Neural progenitor cell (in vitro differentiated cells): Measurements from ENCODE around the gene COL4A5. TPM values are rescaled to one million over a fixed set of nuclear protein-coding genes. Genes with fewer than 3 reads are reported as not detected.

Experiments
- DNase-seq: peaks from one replicate; pipeline ENCODE4 v3.0.0-alpha.2; 2016; ENCODE audit warnings: low spot score
- H2AFZ ChIP-seq: fragments of 200-600 bp; sonication (generic); replicated peaks from 2 replicates; pipeline ENCODE4 v1.6.1; 2016; ENCODE audit warnings: antibody characterized with exemption
- H3F3A ChIP-seq: fragments of 200-600 bp; sonication (generic); 2 replicates; pipeline ENCODE4 v1.6.1; 2016; ENCODE audit warnings: antibody characterized with exemption, low read depth
- H3K27ac ChIP-seq: fragments of 200-600 bp; sonication (generic); 2 replicates; pipeline ENCODE4 v1.5.1; 2016; ENCODE audit warnings: mild to moderate bottlenecking
- H3K27me3 ChIP-seq: fragments of 200-600 bp; sonication (generic); 2 replicates; pipeline ENCODE4 v1.6.1; 2016; ENCODE audit warnings: mild to moderate bottlenecking, moderate library complexity
- H3K36me3 ChIP-seq: fragments of 200-600 bp; sonication (generic); 2 replicates; pipeline ENCODE4 v1.5.1; 2016
- H3K4me1 ChIP-seq: fragments of 200-600 bp; sonication (generic); 2 replicates; pipeline ENCODE4 v1.6.1; 2016; ENCODE audit warnings: mixed run types
- H3K4me2 ChIP-seq: fragments of 200-600 bp; sonication (generic); 2 replicates; pipeline ENCODE4 v1.6.1; 2016
- H3K4me3 ChIP-seq: fragments of 200-600 bp; sonication (generic); 2 replicates; pipeline ENCODE4 v1.5.1; 2016
- H3K79me2 ChIP-seq: fragments of 200-600 bp; sonication (generic); 2 replicates; pipeline ENCODE4 v1.6.1; 2016; ENCODE audit warnings: low read depth
- H3K9ac ChIP-seq: fragments of 200-600 bp; sonication (generic); 2 replicates; pipeline ENCODE4 v1.6.1; 2016
- H3K9me3 ChIP-seq: fragments of 200-600 bp; sonication (generic); 2 replicates; pipeline ENCODE4 v1.5.1; 2016; ENCODE audit warnings: low read depth
- H4K20me1 ChIP-seq: fragments of 200-600 bp; sonication (generic); 2 replicates; pipeline ENCODE4 v1.6.1; 2016; ENCODE audit warnings: low read depth
- H3K27ac Mint-ChIP-seq: 3 replicates; pipeline ENCODE4 v1.8.0; 2021; ENCODE audit warnings: mixed read lengths
- H3K27me3 Mint-ChIP-seq: 2 replicates; pipeline ENCODE4 v1.8.0; 2022; ENCODE audit warnings: low read depth, mild to moderate bottlenecking, inconsistent platforms, moderate library complexity, mixed read lengths; ENCODE audit not compliant: insufficient read depth
- H3K36me3 Mint-ChIP-seq: 3 replicates; pipeline ENCODE4 v1.8.0; 2021; ENCODE audit warnings: mixed read lengths
- H3K4me1 Mint-ChIP-seq: 3 replicates; pipeline ENCODE4 v1.8.0; 2021; ENCODE audit warnings: mixed read lengths
- H3K4me3 Mint-ChIP-seq: 3 replicates; pipeline ENCODE4 v1.8.0; 2021; ENCODE audit warnings: mild to moderate bottlenecking, moderate library complexity, mixed read lengths
- H3K9me3 Mint-ChIP-seq: 3 replicates; pipeline ENCODE4 v1.8.0; 2020; ENCODE audit warnings: mixed read lengths
- EZH2 ChIP-seq: fragments of 200-600 bp; sonication (generic); IDR thresholded peaks from 2 replicates; pipeline ENCODE4 v1.6.1; 2017; ENCODE audit warnings: antibody characterized with exemption, mild to moderate bottlenecking, moderate library complexity
- EZH2phosphoT487 ChIP-seq: fragments of 200-600 bp; sonication (generic); IDR thresholded peaks from 2 replicates; pipeline ENCODE4 v1.6.1; 2017; ENCODE audit warnings: antibody characterized with exemption
- total RNA-seq: library from RNA; depleted of rRNA; stranded (reverse); fragments of >200 nt; gene quantifications from 2 replicates; pipeline ENCODE4 v1.2.3, GENCODE V29; 2015; ENCODE audit warnings: low replicate concordance
- TF ChIP-seq, protein P1 (sequence below): fragments of 200-600 bp; sonication (generic); IDR thresholded peaks from 2 replicates; pipeline ENCODE4 v1.5.1; 2017; ENCODE audit warnings: antibody characterized with exemption, mild to moderate bottlenecking

Gene COL4A5
- total RNA-seq, 1 donor from 2014 or later: 115 TPM

DNA sequence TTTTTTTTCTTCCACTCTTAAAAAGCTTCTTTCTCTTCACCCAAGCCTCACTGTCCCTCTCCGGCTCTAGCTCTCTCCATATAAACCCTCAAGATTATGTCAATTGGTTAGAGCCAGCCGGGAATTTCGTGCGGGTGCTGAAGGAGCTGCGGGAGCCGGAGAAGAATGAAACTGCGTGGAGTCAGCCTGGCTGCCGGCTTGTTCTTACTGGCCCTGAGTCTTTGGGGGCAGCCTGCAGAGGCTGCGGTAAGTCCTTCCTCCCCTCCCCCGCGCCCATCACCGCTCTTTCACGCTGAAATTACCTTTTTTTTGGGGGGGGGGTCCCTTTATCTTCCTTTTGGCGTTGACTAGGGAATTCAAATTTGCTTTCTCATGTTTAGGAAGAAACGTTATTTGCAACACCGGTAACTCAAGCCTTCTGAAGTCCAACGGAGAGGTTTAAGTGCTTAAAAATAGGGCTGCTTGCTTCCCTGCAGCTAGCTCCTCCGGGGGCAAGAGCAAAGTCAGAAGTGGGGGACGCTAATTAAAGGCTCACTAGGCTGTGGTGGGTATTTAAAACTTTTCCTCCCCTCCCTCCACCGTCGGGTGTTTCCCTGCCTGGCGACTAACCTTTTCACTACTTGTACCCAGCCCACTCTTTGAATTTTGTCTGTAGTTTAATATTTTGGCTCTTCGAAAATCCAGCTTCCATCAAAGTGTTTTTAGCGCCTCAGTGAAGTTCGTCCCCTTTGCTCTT lies 491 bp downstream of the COL4A5 start:
- Histone ChIP-seq H3K4me2 (peak overlapping the region; percentile 91), H3K4me3 (peak overlapping the region; percentile 84), H3K27ac (peak overlapping the region; percentile 82), H2AFZ (peak overlapping the region; percentile 98), H3K79me2 (peaks cover 75% of the 10 kb centered on the region), H3K9ac (peak overlapping the region; percentile 48), H3K4me1 (peaks cover 28% of the 10 kb centered on the region), H3K9me3 (peaks cover 9% of the 10 kb centered on the region), H3F3A (peaks cover 30% of the 10 kb centered on the region), H4K20me1 (no peaks in the 10 kb centered on the region), H3K36me3 (peaks cover 10% of the 10 kb centered on the region), H3K27me3 (no peaks in the 10 kb centered on the region)
- Mint-ChIP-seq H3K4me3 (peak overlapping the region; percentile 100), H3K36me3 (peaks cover 21% of the 10 kb centered on the region), H3K27me3 (peaks cover 5% of the 10 kb centered on the region), H3K9me3 (peaks cover 10% of the 10 kb centered on the region), H3K4me1 (peaks cover 41% of the 10 kb centered on the region), H3K27ac (peak overlapping the region; percentile 100)
- TF ChIP-seq EZH2: no peak
- no peak for TF ChIP-seq EZH2phosphoT487
- TF ChIP-seq, protein P1, sequence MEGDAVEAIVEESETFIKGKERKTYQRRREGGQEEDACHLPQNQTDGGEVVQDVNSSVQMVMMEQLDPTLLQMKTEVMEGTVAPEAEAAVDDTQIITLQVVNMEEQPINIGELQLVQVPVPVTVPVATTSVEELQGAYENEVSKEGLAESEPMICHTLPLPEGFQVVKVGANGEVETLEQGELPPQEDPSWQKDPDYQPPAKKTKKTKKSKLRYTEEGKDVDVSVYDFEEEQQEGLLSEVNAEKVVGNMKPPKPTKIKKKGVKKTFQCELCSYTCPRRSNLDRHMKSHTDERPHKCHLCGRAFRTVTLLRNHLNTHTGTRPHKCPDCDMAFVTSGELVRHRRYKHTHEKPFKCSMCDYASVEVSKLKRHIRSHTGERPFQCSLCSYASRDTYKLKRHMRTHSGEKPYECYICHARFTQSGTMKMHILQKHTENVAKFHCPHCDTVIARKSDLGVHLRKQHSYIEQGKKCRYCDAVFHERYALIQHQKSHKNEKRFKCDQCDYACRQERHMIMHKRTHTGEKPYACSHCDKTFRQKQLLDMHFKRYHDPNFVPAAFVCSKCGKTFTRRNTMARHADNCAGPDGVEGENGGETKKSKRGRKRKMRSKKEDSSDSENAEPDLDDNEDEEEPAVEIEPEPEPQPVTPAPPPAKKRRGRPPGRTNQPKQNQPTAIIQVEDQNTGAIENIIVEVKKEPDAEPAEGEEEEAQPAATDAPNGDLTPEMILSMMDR: no peak
- DNase-seq: peak; percentile 64

DNA sequence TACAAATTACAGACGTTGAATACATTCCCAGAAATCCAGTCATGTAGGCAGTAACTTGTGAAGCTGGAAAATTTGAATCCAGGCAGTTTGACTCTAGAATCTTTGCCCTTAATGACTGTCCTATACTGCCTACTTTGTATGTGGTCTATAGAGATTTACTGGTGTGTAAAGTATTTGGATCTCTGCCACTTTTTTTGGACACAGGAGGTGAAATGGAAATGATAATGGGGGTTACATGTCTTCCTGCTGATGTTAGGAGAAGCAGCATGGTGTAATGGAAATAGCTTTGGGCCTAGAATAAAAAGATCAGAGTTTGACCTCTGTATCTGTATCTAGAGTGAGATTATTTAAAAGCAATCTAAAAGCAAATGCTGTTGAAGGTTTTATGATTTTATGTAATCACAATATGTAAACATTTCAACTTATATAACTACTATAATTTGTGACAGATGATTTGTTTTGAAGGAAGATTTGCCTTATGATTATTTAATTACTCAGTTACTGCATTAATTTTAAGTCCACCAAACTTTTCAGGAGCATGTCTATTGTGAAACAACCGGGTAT lies 3.3 kb downstream of the COL4A5 start:
- TF ChIP-seq, protein P1: no peak
- TF ChIP-seq EZH2phosphoT487 (no peak), EZH2 (no peak)
- peaks cover 9% of the 10 kb centered on the region for H3K4me1 ChIP-seq
- peaks cover 10% of the 10 kb centered on the region for H3K36me3 ChIP-seq
- no peaks in the 10 kb centered on the region for H4K20me1 ChIP-seq
- DNase-seq: no peak
- peak overlapping the region; percentile 91 for H3K4me2 ChIP-seq
- H3K27ac ChIP-seq: no peak overlapping the region
- H3K79me2 ChIP-seq: peaks cover 80% of the 10 kb centered on the region
- Mint-ChIP-seq H3K4me3 (peak overlapping the region; percentile 100), H3K27ac (no peak overlapping the region), H3K4me1 (peaks cover 23% of the 10 kb centered on the region), H3K9me3 (peaks cover 31% of the 10 kb centered on the region), H3K27me3 (peaks cover 5% of the 10 kb centered on the region), H3K36me3 (peaks cover 38% of the 10 kb centered on the region)
- H3K9ac ChIP-seq: no peak overlapping the region
- no peaks in the 10 kb centered on the region for H3K27me3 ChIP-seq
- H3K9me3 ChIP-seq: peaks cover 9% of the 10 kb centered on the region
- peaks cover 30% of the 10 kb centered on the region for H3F3A ChIP-seq
- peak overlapping the region; percentile 84 for H3K4me3 ChIP-seq
- H2AFZ ChIP-seq: no peak overlapping the region

DNA sequence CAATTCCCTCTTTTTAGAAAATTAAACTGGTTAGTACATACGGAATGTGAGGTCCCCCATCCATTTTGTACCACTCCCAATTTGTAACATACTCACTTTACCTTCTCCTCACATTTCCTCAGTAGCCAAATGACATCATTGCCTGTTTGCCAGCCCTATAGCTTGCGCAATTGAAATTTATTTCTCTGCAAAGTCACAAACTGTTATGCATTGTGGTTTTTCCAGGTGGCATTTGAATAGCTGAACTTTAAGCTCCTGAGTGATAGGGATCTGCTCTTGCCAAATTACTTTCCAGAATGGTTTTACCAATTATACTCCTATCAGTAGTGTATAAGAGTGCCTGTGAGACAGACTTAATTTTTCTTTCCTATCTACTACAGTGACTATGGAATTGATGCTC lies 7.7 kb downstream of the COL4A5 start:
- H3K9me3 Mint-ChIP-seq: peaks cover 47% of the 10 kb centered on the region
- no peak overlapping the region for H2AFZ ChIP-seq
- peaks cover 9% of the 10 kb centered on the region for H3K9me3 ChIP-seq
- no peak overlapping the region for H3K4me3 ChIP-seq
- H3K27me3 ChIP-seq: no peaks in the 10 kb centered on the region
- no peaks in the 10 kb centered on the region for H4K20me1 ChIP-seq
- no peak overlapping the region for H3K4me2 ChIP-seq
- H3K36me3 Mint-ChIP-seq: peaks cover 56% of the 10 kb centered on the region
- H3K4me1 Mint-ChIP-seq: peaks cover 13% of the 10 kb centered on the region
- H3K27ac ChIP-seq: no peak overlapping the region
- peaks cover 10% of the 10 kb centered on the region for H3K36me3 ChIP-seq
- no peak for DNase-seq
- TF ChIP-seq EZH2: no peak
- TF ChIP-seq, protein P1: no peak
- no peak for TF ChIP-seq EZH2phosphoT487
- no peak overlapping the region for H3K9ac ChIP-seq
- no peaks in the 10 kb centered on the region for H3K27me3 Mint-ChIP-seq
- H3K4me3 Mint-ChIP-seq: no peak overlapping the region
- no peak overlapping the region for H3K27ac Mint-ChIP-seq
- no peaks in the 10 kb centered on the region for H3K4me1 ChIP-seq
- no peaks in the 10 kb centered on the region for H3F3A ChIP-seq
- peaks cover 81% of the 10 kb centered on the region for H3K79me2 ChIP-seq
